H1 (cell line): Measurements from ENCODE around the gene VPS26B. TPM values are rescaled to one million over a fixed set of nuclear protein-coding genes. Genes with fewer than 3 reads are reported as not detected.
"Not testable (repeated sequence)": the region's sequence is repeated elsewhere in the genome, so short reads cannot be mapped to it uniquely, and the experiment has no call there.

Experiments
- CTCF ChIA-PET: fragments of 300-600 bp; sonication (Branson Sonifier 250); formaldehyde crosslinking; loops from one replicate; lab custom pipeline; 2021; ENCODE audit not compliant: partially characterized antibody; lab: Charles Lee
- POLR2A ChIA-PET: fragments of 300-600 bp; sonication (Branson Sonifier 250); formaldehyde crosslinking; loops from one replicate; lab custom pipeline; 2021; ENCODE audit warnings: inconsistent platforms; ENCODE audit not compliant: partially characterized antibody; lab: Charles Lee
- DNase-seq, 2 experiments: peaks; one replicate each; pipeline versions ENCODE4 v3.0.0 to v3.0.0-alpha.2; 2010 to 2022; ENCODE audit warnings: low spot score in 2 of 2, low read depth in 1 of 2, mixed read lengths in 1 of 2
- FAIRE-seq: peaks from 2 replicates; lab custom pipeline; 2011; peaks lifted over from hg19 to GRCh38; lab: Jason Lieb, UNC
- H2AFZ ChIP-seq: 2 replicates; pipeline ENCODE4 v1.8.1; 2012; ENCODE audit warnings: low read length, inconsistent platforms
- H2AK5ac ChIP-seq: 2 replicates; pipeline ENCODE4 v1.6.1; 2013; ENCODE audit warnings: low read depth, low read length
- H2BK120ac ChIP-seq: replicated peaks from 2 replicates; pipeline ENCODE3; 2013; ENCODE audit warnings: low read depth, low read length, inconsistent platforms
- H2BK12ac ChIP-seq: 2 replicates; pipeline ENCODE4 v1.6.1; 2013; ENCODE audit warnings: low read depth, low read length
- H2BK15ac ChIP-seq: 2 replicates; pipeline ENCODE4 v1.6.1; 2013; ENCODE audit warnings: low read length
- H2BK20ac ChIP-seq: 2 replicates; pipeline ENCODE4 v1.6.1; 2013; ENCODE audit warnings: low read length
- H2BK5ac ChIP-seq: 2 replicates; pipeline ENCODE4 v1.6.1; 2013; ENCODE audit warnings: low read depth, low read length
- H3K14ac ChIP-seq: 2 replicates; pipeline ENCODE4 v1.6.1; 2013; ENCODE audit warnings: inconsistent platforms; ENCODE audit not compliant: insufficient read length
- H3K18ac ChIP-seq: 2 replicates; pipeline ENCODE4 v1.6.1; 2013; ENCODE audit warnings: low read length; ENCODE audit errors: extremely low read depth
- H3K23ac ChIP-seq: 2 replicates; pipeline ENCODE4 v1.6.1; 2013; ENCODE audit warnings: inconsistent platforms; ENCODE audit not compliant: insufficient read length
- H3K23me2 ChIP-seq: 2 replicates; pipeline ENCODE4 v1.6.1; 2013; ENCODE audit warnings: low read depth, low read length
- H3K27ac ChIP-seq: 2 replicates; pipeline ENCODE4 v1.6.1; 2011; ENCODE audit warnings: low read depth, low read length, inconsistent platforms
- H3K27me3 ChIP-seq, 4 experiments: replicated peaks in 1 of 4; 1 replicate in 1 of 4; 2 replicates in 3 of 4; pipeline versions ENCODE4 v1.6.1 to v1.8.1; 2011 to 2013; ENCODE audit warnings: low read length in 3 of 4, mild to moderate bottlenecking in 3 of 4, inconsistent platforms in 2 of 4, mixed read lengths in 2 of 4, moderate library complexity in 1 of 4; ENCODE audit not compliant: control insufficient read depth in 3 of 4, insufficient read depth in 3 of 4; ENCODE audit errors: extremely low read depth in 1 of 4
- H3K36me3 ChIP-seq, 4 experiments: 2 replicates each; pipeline versions ENCODE4 v1.6.1 to v1.8.1; 2011 to 2013; ENCODE audit warnings: mild to moderate bottlenecking in 4 of 4, low read length in 3 of 4, moderate library complexity in 2 of 4, control low read depth in 1 of 4, inconsistent platforms in 1 of 4; ENCODE audit not compliant: insufficient read depth in 4 of 4, control insufficient read depth in 2 of 4
- H3K4ac ChIP-seq: replicated peaks from 2 replicates; pipeline ENCODE3; 2013; ENCODE audit warnings: low read length, low read depth, mixed read lengths, inconsistent platforms; ENCODE audit not compliant: insufficient read length
- H3K4me1 ChIP-seq, 4 experiments: replicated peaks in 1 of 4; 1 replicate in 1 of 4; 2 replicates in 3 of 4; pipeline versions ENCODE4 v1.6.1 to v1.8.1; 2011 to 2013; ENCODE audit warnings: low read length in 3 of 4, inconsistent platforms in 2 of 4, mixed read lengths in 1 of 4; ENCODE audit not compliant: insufficient read depth in 4 of 4, control insufficient read depth in 3 of 4
- H3K4me2 ChIP-seq, 2 experiments: 2 replicates each; pipeline versions ENCODE4 v1.6.1 to v1.8.1; 2011 to 2013; ENCODE audit warnings: low read depth in 2 of 2, low read length in 2 of 2, control low read depth in 1 of 2, inconsistent platforms in 1 of 2, mild to moderate bottlenecking in 1 of 2; ENCODE audit not compliant: insufficient read depth in 1 of 2
- H3K4me3 ChIP-seq, 4 experiments: fragments of 200-600, 300-600 bp in 1 of 4; sonication (generic), shearing (Covaris generic), sonication (Bioruptor Twin) in 1 of 4; 2 replicates each; pipeline versions ENCODE4 v1.5.1 to v1.8.1; 2011 to 2016; ENCODE audit warnings: low read length in 4 of 4, low read depth in 3 of 4, control low read depth in 2 of 4, inconsistent platforms in 2 of 4, mild to moderate bottlenecking in 2 of 4, mixed read lengths in 1 of 4, moderate library complexity in 1 of 4; ENCODE audit not compliant: insufficient read depth in 2 of 4; ENCODE audit errors: extremely low read depth in 1 of 4
- H3K56ac ChIP-seq: replicated peaks from 2 replicates; pipeline ENCODE3; 2013; ENCODE audit warnings: low read depth, mild to moderate bottlenecking, mixed read lengths, low read length, inconsistent platforms; ENCODE audit not compliant: insufficient read length
- H3K79me1 ChIP-seq: 2 replicates; pipeline ENCODE4 v1.6.1; 2013; ENCODE audit warnings: low read depth, low read length, control low read depth
- H3K79me2 ChIP-seq, 2 experiments: 2 replicates each; pipeline versions ENCODE4 v1.6.1 to v1.8.1; 2012 to 2013; ENCODE audit warnings: low read length in 2 of 2, mild to moderate bottlenecking in 2 of 2, inconsistent platforms in 1 of 2; ENCODE audit not compliant: insufficient read depth in 2 of 2, control insufficient read depth in 1 of 2
- H3K9ac ChIP-seq, 4 experiments: replicated peaks in 1 of 4; 1 replicate in 1 of 4; 2 replicates in 3 of 4; pipeline versions ENCODE4 v1.6.1 to v1.8.1; 2011 to 2013; ENCODE audit warnings: low read depth in 3 of 4, low read length in 3 of 4, control low read depth in 2 of 4, mild to moderate bottlenecking in 2 of 4, moderate library complexity in 2 of 4, inconsistent platforms in 1 of 4; ENCODE audit errors: extremely low read depth in 1 of 4
- H3K9me3 ChIP-seq, 2 experiments: 2 replicates each; pipeline versions ENCODE4 v1.6.1 to v1.8.1; 2012 to 2013; ENCODE audit warnings: mild to moderate bottlenecking in 2 of 2, moderate library complexity in 2 of 2, control low read depth in 1 of 2, inconsistent platforms in 1 of 2, low read depth in 1 of 2, low read length in 1 of 2, mixed read lengths in 1 of 2; ENCODE audit not compliant: insufficient read depth in 2 of 2
- H4K20me1 ChIP-seq, 2 experiments: replicated peaks in 1 of 2; 2 replicates each; pipeline versions ENCODE3 to v1.8.1; 2011 to 2013; ENCODE audit warnings: inconsistent platforms in 2 of 2, low read length in 2 of 2, mild to moderate bottlenecking in 1 of 2; ENCODE audit not compliant: insufficient read depth in 2 of 2, control insufficient read depth in 1 of 2
- H4K5ac ChIP-seq: 2 replicates; pipeline ENCODE4 v1.6.1; 2013; ENCODE audit warnings: low read length, low read depth, mixed read lengths, inconsistent platforms; ENCODE audit not compliant: insufficient read length
- H4K8ac ChIP-seq: 2 replicates; pipeline ENCODE4 v1.8.0; 2013; ENCODE audit warnings: mild to moderate bottlenecking, moderate library complexity, low read length, inconsistent platforms; ENCODE audit not compliant: insufficient read depth; ENCODE audit errors: extremely low read depth
- H4K91ac ChIP-seq: replicated peaks from 2 replicates; pipeline ENCODE3; 2013; ENCODE audit warnings: low read length, mixed read lengths, inconsistent platforms; ENCODE audit not compliant: insufficient read length
- SP1 ChIP-seq: IDR thresholded peaks from 2 replicates; pipeline ENCODE4 v1.6.1; 2011; ENCODE audit warnings: low read depth, low read length
- WGBS, 2 experiments: shearing (Covaris generic) in 1 of 2; methylation state at CpG; one replicate each; pipeline versions ENCODE4 v1.1.6 to v1.1.7; 2013 to 2015; ENCODE audit warnings: low lambda C conversion rate in 2 of 2, mixed read lengths in 2 of 2, inconsistent platforms in 1 of 2, low coverage in 1 of 2, missing lambda C conversion rate in 1 of 2; ENCODE audit not compliant: insufficient replicate concordance in 2 of 2, insufficient coverage in 1 of 2, insufficient read length in 1 of 2; ENCODE audit errors: extremely low coverage in 1 of 2, missing lambda C conversion rate in 1 of 2; 5-methylcytosine and 5-hydroxymethylcytosine counted together
- polyA plus RNA-seq, 7 experiments: library from polyadenylated mRNA; depleted of rRNA in 3 of 7; stranded (reverse) in 5 of 7; unstranded in 2 of 7; fragments of >200 nt in 5 of 7; fragments of 200-250 nt in 2 of 7; gene quantifications; 1 replicate in 5 of 7; 2 replicates in 1 of 7; 4 replicates in 1 of 7; pipeline versions ENCODE4 v1.2.1 to v1.2.3, GENCODE V29; 2011 to 2013; ENCODE audit warnings: missing spikeins in 2 of 7, mixed read lengths in 2 of 7
- total RNA-seq: library from RNA; stranded (reverse); fragmentation: NEBNext Ultra II Directional; extraction: Animal tissue kit (Norgen Biotek cat#: 25700); gene quantifications from 2 replicates; pipeline ENCODE4 v1.2.1, GENCODE V29; 2021

The VPS26B gene
- total and polyA plus RNA-seq, 2 of the 8 experiments (the other 6 are each of a cell fraction or from before 2014, with no cell fraction given), result 18.3 to 27.0 TPM

DNA sequence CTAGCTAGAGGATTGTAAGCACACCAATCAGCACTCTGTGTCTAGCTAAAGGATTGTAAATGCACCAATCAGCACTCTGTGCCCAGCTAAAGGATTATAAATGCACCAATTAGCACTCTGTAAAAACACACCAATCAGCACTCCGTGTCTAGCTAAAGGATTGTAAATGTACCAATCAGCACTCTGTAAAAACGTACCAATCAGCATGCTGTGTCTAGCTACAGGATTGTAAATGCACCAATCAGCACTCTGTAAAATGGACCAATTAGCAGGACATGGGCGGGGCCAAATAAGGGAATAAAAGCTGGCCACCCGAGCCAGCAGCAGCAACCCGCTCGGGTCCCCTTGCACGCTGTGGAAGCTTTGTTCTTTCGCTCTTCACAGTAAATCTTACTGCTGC lies 36.4 kb upstream of the VPS26B start:
- not testable (repeated sequence) for H3K18ac ChIP-seq, H4K5ac ChIP-seq, H2BK5ac ChIP-seq, H2BK15ac ChIP-seq, H3K4me3 ChIP-seq, H4K8ac ChIP-seq, H3K23ac ChIP-seq, H3K79me2 ChIP-seq, H3K9ac ChIP-seq, H4K20me1 ChIP-seq, H4K91ac ChIP-seq, H3K79me1 ChIP-seq, H2AFZ ChIP-seq, H2BK120ac ChIP-seq, H3K9me3 ChIP-seq, H3K4me1 ChIP-seq, FAIRE-seq, H3K4me2 ChIP-seq, H2AK5ac ChIP-seq, H3K14ac ChIP-seq, H3K56ac ChIP-seq, H3K27me3 ChIP-seq, H2BK20ac ChIP-seq, H2BK12ac ChIP-seq, H3K23me2 ChIP-seq, DNase-seq, H3K27ac ChIP-seq, H3K4ac ChIP-seq
- ChIA-PET CTCF (interaction anchor here (0.6 to 1.6 kb wide), 3 partner anchors 12 to 664 kb away, joined by 3 read pairs; no protein-coding TSS in a partner anchor), POLR2A (interaction anchor here (1.6 kb wide), 1 partner anchor 85 kb away, joined by 4 read pairs; no protein-coding TSS in a partner anchor)
- WGBS, 2 experiments, result 99% methylated on average over 8 of the region's 8 CpGs; no CpG with 5 or more reads in 1 of the 2 experiments
- TF ChIP-seq SP1, result peak; percentile 40; the same call in 1 of the 2 replicates
- peaks cover 15 to 75% (median 53%) of the 10 kb centered on the region in 4 experiments for H3K36me3 ChIP-seq
